ENCODE measurements around the gene KDR.

- no peak for TF ChIP-seq CTCF (IDR thresholded peaks at IDR 0.05)
- no peak for TF ChIP-seq EZH2phosphoT487 (IDR thresholded peaks at IDR 0.05)
- no peak for TF ChIP-seq EZH2 (IDR thresholded peaks at IDR 0.05)
Observed at GRCh38 chr4:55037728-55038127, 87.7 kb downstream of the KDR start.

Data from neural progenitor cell (in vitro differentiated cells).